Right forelimb (tissue), 1 donor: Measurements from ENCODE around the gene POC5.

Experiments
- DNase-seq: peaks from one replicate; pipeline ENCODE4 v3.0.0-alpha.2; 2018

POC5 gene

GRCh38 chr5:75659791-75660450, 57.3 kb downstream of the POC5 start:
- no peak for DNase-seq

- peak; percentile 58 for DNase-seq
Observed at GRCh38 chr5:75656311-75657003, 60.8 kb downstream of the POC5 start.

DNA sequence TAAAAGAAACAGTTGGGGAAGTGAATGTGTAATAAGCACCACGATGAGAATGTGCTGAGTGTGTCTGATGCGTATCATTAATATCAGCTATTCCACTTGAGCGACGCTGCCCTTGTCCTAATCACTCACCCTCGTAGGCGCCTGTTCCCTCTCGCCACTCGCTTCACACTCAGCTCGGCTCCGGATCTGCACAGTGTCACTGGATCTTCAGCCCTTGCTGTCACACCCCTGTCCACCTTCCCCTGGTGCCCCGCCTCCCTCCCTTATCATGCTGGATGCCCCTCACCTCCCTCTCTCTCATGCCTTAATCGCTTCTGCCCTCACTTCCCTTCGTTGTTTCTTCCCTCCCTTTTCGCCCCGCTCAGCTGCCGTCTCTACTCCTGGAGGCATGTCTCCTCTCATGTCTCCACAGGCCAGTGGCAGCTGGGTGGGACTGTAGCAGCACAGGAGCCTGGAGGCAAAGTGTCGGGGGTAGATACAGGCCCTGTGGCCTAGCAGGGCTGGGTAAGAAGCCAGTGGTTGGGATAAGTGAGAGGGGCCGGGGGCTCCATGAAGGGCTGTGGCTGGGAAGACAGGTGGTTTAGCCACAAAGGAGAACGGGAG, 62.4 kb downstream of the POC5 start:
- DNase-seq, result no peak

GRCh38 chr5:75653521-75653920, 63.7 kb downstream of the POC5 start:
- no peak for DNase-seq

DNA sequence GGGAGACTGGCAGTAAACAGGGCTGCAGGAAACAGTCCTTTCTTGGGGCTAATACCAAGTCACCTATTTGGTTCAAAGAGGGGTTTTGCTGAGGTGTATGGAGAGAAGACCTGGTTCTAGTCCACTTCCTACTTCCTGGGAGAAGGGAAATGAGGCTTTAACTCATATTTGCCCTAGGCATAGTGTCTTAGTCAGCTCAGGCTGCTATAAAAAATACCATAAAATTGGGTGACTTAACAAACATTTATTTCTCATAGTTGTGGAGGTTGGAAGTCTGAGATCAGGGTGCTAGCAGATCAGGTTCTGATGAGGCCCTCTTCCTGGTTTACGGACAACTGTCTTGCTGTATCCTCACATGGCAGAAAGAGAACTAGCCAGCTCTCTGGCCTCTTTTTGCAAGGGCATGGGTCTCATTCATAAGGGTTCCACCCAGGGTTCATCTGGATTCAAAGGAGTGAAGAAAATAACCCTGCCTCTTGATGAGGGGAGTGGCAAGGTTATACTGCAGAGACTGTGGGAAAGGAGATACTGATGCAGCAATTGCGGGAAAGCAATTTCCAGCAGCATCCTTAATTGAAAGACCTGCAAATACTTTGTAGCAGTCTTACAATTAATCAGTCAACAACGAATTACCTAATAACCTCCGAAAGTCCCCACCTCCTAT, 65.5 kb downstream of the POC5 start:
- DNase-seq, result no peak

- no peak for DNase-seq
Observed at GRCh38 chr5:75648712-75649111, 68.5 kb downstream of the POC5 start.

GRCh38 chr5:75640826-75641225, 76.4 kb downstream of the POC5 start:
- DNase-seq, result no peak

GRCh38 chr5:75640395-75640794, 76.8 kb downstream of the POC5 start:
- no peak for DNase-seq

- DNase-seq, result no peak
Observed at GRCh38 chr5:75639535-75640311, 77.5 kb downstream of the POC5 start.

GRCh38 chr5:75637949-75638348, 79.3 kb downstream of the POC5 start:
- DNase-seq, result no peak

DNA sequence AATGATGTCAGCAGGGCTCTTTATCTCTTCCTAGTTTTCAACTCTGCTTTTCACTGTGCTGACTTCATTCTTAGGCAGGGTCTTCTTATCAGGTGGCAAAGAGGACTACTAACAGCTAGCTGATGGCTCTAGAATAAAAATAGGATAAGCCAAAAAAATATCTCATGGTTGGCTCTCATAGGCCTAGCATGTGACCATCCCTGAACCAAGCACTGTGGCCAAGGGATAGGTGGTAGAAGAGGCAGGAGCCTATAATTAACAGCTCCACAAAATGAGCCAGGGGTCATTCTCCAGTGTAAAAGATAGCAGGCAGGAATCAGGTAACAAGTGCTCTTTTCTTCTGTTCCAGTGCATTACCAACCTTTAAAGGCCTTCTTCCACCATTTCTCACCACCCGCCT, 84.9 kb downstream of the POC5 start:
- no peak for DNase-seq

DNA sequence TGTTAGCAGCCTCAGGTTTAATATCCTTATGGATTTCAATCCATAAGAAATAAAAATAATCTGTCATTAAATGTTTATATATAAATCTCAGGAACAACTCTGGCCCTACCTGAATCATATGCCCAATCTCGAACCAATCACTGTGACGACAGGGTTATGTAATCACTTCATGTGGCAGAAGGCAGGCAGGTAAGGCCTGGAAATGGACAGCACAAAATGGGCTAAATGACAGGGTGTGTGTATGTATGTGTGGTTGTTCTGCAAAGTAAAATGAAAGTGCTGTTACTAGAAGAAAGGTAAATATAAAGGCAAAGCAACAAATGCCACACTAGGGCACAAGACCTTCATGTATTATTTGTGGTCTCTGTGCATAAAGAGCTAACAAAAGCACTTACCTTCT, 86.4 kb downstream of the POC5 start:
- DNase-seq, result no peak

- DNase-seq, result no peak
Observed at GRCh38 chr5:75627801-75628200, 89.4 kb downstream of the POC5 start.

DNA sequence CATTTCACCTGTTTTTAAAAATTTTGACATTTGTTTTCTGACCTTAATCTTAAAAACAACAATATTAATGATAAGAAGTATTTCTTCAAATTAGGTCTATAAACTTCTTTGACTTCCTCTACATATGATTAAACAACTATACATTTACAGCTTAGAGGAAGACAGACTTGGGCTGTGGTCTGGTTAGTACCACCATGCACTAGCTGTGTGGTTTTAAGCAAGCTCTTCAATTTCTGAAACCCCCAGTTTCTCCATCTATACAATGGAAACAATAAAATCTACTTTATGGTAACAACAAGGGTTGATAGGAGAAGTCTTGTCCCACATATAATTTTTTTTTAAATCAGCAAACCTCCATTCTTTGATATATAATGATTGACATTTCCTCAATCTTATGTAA, 90.3 kb downstream of the POC5 start:
- DNase-seq, result no peak
